Neural cell (in vitro differentiated cells): Measurements from ENCODE around the gene AVPI1. TPM values are rescaled to one million over a fixed set of nuclear protein-coding genes. Genes with fewer than 3 reads are reported as not detected.

Source experiments
- H2AFZ ChIP-seq: fragments of 200-600, 300-800 bp; sonication (generic), shearing (Covaris generic); 2 replicates; pipeline ENCODE4 v1.6.0; 2014; ENCODE audit warnings: low read depth, mild to moderate bottlenecking, antibody characterized with exemption, low read length, moderate library complexity
- H3F3A ChIP-seq: fragments of 200-600 bp; shearing (Covaris generic); 2 replicates; pipeline ENCODE4 v1.6.1; 2016; ENCODE audit warnings: mild to moderate bottlenecking, moderate library complexity, mixed read lengths, antibody characterized with exemption, low read length; ENCODE audit not compliant: insufficient read depth, poor library complexity, severe bottlenecking
- H3K27ac ChIP-seq: fragments of 200-600, 300-800 bp; sonication (generic), shearing (Covaris generic); 2 replicates; pipeline ENCODE4 v1.5.1; 2014; ENCODE audit warnings: mild to moderate bottlenecking, low read length, moderate library complexity
- H3K27me3 ChIP-seq: fragments of 300-800, 200-600 bp; sonication (generic), shearing (Covaris generic); 2 replicates; pipeline ENCODE4 v1.6.0; 2014; ENCODE audit warnings: mild to moderate bottlenecking, low read depth, low read length, moderate library complexity; ENCODE audit not compliant: insufficient read depth
- H3K36me3 ChIP-seq: fragments of 300-800, 200-600 bp; sonication (generic), shearing (Covaris generic); 2 replicates; pipeline ENCODE4 v1.5.1; 2014; ENCODE audit warnings: mild to moderate bottlenecking, antibody characterized with exemption, low read length, moderate library complexity; ENCODE audit not compliant: insufficient read depth
- H3K4me2 ChIP-seq: fragments of 300-800, 200-600 bp; sonication (generic), shearing (Covaris generic); 2 replicates; pipeline ENCODE4 v1.6.0; 2014; ENCODE audit warnings: mild to moderate bottlenecking, low read length
- H3K4me3 ChIP-seq: fragments of 300-800, 200-600 bp; sonication (generic), shearing (Covaris generic); 2 replicates; pipeline ENCODE4 v1.5.1; 2014; ENCODE audit warnings: mild to moderate bottlenecking, low read length, moderate library complexity
- H3K79me2 ChIP-seq: fragments of 200-600 bp; shearing (Covaris generic); replicated peaks from 2 replicates; pipeline ENCODE4 v1.6.0; 2014; ENCODE audit warnings: mild to moderate bottlenecking, low read length, moderate library complexity; ENCODE audit not compliant: insufficient read depth
- H3K9ac ChIP-seq: fragments of 300-800, 200-600 bp; sonication (generic), shearing (Covaris generic); 2 replicates; pipeline ENCODE4 v1.6.1; 2016; ENCODE audit warnings: mild to moderate bottlenecking, low read length, mixed read lengths
- H3K9me2 ChIP-seq: fragments of 200-600 bp; shearing (Covaris generic); 2 replicates; pipeline ENCODE4 v1.6.1; 2016; ENCODE audit warnings: mild to moderate bottlenecking, low read length, mixed read lengths; ENCODE audit not compliant: insufficient read depth
- H3K9me3 ChIP-seq: fragments of 200-600, 300-800 bp; sonication (generic), shearing (Covaris generic); 2 replicates; pipeline ENCODE4 v1.6.1; 2016; ENCODE audit warnings: mild to moderate bottlenecking, mixed run types, low read length, moderate library complexity, mixed read lengths
- H4K20me1 ChIP-seq: fragments of 200-600 bp; shearing (Covaris generic); 2 replicates; pipeline ENCODE4 v1.6.1; 2016; ENCODE audit warnings: mild to moderate bottlenecking, mixed run types; ENCODE audit not compliant: insufficient read depth
- EP300 ChIP-seq: fragments of 450-650 bp; conservative IDR thresholded peaks from 2 replicates; pipeline ENCODE4 v1.6.1; 2014; ENCODE audit warnings: antibody characterized with exemption, mild to moderate bottlenecking, moderate library complexity; ENCODE audit not compliant: poor library complexity, severe bottlenecking
- EZH2 ChIP-seq: fragments of 200-600, 300-800 bp; shearing (Covaris generic), sonication (generic); IDR thresholded peaks from 2 replicates; pipeline ENCODE4 v1.6.1; 2014; ENCODE audit warnings: antibody characterized with exemption, low read length, borderline replicate concordance, mild to moderate bottlenecking; ENCODE audit not compliant: insufficient read depth, poor library complexity, severe bottlenecking
- MXI1 ChIP-seq: fragments of 450-650 bp; conservative IDR thresholded peaks from 2 replicates; pipeline ENCODE4 v1.6.1; 2014; ENCODE audit warnings: antibody characterized with exemption, mild to moderate bottlenecking; ENCODE audit not compliant: poor library complexity, severe bottlenecking
- POLR2AphosphoS5 ChIP-seq: IDR thresholded peaks from 2 replicates; pipeline ENCODE4 v1.6.1; 2012
- RAD21 ChIP-seq: fragments of 450-650 bp; conservative IDR thresholded peaks from 2 replicates; pipeline ENCODE4 v1.6.1; 2014; ENCODE audit warnings: antibody characterized with exemption, mild to moderate bottlenecking, moderate library complexity
- SMC3 ChIP-seq: fragments of 450-650 bp; conservative IDR thresholded peaks from 2 replicates; pipeline ENCODE4 v1.6.1; 2014; ENCODE audit warnings: antibody characterized with exemption, mild to moderate bottlenecking, moderate library complexity; ENCODE audit not compliant: poor library complexity
- TAF1 ChIP-seq: IDR thresholded peaks from 2 replicates; pipeline ENCODE4 v1.6.1; 2012; ENCODE audit warnings: low read depth
- polyA plus RNA-seq: library from polyadenylated mRNA; depleted of rRNA; stranded (reverse); fragments of >200 nt; gene quantifications from 2 replicates; pipeline ENCODE4 v1.2.3, GENCODE V29; 2014
- TF ChIP-seq, protein P1 (sequence below): fragments of 450-650 bp; IDR thresholded peaks from 2 replicates; pipeline ENCODE4 v1.5.1; 2014; ENCODE audit warnings: antibody characterized with exemption, mild to moderate bottlenecking, moderate library complexity; ENCODE audit not compliant: poor library complexity, severe bottlenecking
- TF ChIP-seq, protein P2 (sequence below): IDR thresholded peaks from 2 replicates; pipeline ENCODE4 v1.6.1; 2012; ENCODE audit warnings: borderline replicate concordance

AVPI1 gene
- polyA plus RNA-seq, 1 donor from 2014 or later: 1.3 TPM

- Histone ChIP-seq H3K4me3 (peak overlapping the region; percentile 96), H3K9me3 (no peaks in the 10 kb centered on the region), H3K27me3 (no peaks in the 10 kb centered on the region), H3K9me2 (no peaks in the 10 kb centered on the region), H2AFZ (peak overlapping the region; percentile 27), H3K36me3 (no peaks in the 10 kb centered on the region), H3F3A (no peaks in the 10 kb centered on the region), H3K79me2 (peaks cover 18% of the 10 kb centered on the region), H4K20me1 (no peaks in the 10 kb centered on the region), H3K27ac (peak overlapping the region; percentile 42), H3K9ac (peak overlapping the region; percentile 71), H3K4me2 (peak overlapping the region; percentile 67)
- TF ChIP-seq, protein P1, sequence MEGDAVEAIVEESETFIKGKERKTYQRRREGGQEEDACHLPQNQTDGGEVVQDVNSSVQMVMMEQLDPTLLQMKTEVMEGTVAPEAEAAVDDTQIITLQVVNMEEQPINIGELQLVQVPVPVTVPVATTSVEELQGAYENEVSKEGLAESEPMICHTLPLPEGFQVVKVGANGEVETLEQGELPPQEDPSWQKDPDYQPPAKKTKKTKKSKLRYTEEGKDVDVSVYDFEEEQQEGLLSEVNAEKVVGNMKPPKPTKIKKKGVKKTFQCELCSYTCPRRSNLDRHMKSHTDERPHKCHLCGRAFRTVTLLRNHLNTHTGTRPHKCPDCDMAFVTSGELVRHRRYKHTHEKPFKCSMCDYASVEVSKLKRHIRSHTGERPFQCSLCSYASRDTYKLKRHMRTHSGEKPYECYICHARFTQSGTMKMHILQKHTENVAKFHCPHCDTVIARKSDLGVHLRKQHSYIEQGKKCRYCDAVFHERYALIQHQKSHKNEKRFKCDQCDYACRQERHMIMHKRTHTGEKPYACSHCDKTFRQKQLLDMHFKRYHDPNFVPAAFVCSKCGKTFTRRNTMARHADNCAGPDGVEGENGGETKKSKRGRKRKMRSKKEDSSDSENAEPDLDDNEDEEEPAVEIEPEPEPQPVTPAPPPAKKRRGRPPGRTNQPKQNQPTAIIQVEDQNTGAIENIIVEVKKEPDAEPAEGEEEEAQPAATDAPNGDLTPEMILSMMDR: no peak
- no peak for TF ChIP-seq TAF1
- TF ChIP-seq, protein P2, sequence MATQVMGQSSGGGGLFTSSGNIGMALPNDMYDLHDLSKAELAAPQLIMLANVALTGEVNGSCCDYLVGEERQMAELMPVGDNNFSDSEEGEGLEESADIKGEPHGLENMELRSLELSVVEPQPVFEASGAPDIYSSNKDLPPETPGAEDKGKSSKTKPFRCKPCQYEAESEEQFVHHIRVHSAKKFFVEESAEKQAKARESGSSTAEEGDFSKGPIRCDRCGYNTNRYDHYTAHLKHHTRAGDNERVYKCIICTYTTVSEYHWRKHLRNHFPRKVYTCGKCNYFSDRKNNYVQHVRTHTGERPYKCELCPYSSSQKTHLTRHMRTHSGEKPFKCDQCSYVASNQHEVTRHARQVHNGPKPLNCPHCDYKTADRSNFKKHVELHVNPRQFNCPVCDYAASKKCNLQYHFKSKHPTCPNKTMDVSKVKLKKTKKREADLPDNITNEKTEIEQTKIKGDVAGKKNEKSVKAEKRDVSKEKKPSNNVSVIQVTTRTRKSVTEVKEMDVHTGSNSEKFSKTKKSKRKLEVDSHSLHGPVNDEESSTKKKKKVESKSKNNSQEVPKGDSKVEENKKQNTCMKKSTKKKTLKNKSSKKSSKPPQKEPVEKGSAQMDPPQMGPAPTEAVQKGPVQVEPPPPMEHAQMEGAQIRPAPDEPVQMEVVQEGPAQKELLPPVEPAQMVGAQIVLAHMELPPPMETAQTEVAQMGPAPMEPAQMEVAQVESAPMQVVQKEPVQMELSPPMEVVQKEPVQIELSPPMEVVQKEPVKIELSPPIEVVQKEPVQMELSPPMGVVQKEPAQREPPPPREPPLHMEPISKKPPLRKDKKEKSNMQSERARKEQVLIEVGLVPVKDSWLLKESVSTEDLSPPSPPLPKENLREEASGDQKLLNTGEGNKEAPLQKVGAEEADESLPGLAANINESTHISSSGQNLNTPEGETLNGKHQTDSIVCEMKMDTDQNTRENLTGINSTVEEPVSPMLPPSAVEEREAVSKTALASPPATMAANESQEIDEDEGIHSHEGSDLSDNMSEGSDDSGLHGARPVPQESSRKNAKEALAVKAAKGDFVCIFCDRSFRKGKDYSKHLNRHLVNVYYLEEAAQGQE: no peak
- TF ChIP-seq MXI1: peak; percentile 78
- no peak for TF ChIP-seq EZH2
- no peak for TF ChIP-seq EP300
- TF ChIP-seq RAD21: peak; percentile 35
- peak; percentile 33 for TF ChIP-seq SMC3
These were observed 45.9 kb downstream of the AVPI1 start for GRCh38 chr10:97640868-97641811.

DNA sequence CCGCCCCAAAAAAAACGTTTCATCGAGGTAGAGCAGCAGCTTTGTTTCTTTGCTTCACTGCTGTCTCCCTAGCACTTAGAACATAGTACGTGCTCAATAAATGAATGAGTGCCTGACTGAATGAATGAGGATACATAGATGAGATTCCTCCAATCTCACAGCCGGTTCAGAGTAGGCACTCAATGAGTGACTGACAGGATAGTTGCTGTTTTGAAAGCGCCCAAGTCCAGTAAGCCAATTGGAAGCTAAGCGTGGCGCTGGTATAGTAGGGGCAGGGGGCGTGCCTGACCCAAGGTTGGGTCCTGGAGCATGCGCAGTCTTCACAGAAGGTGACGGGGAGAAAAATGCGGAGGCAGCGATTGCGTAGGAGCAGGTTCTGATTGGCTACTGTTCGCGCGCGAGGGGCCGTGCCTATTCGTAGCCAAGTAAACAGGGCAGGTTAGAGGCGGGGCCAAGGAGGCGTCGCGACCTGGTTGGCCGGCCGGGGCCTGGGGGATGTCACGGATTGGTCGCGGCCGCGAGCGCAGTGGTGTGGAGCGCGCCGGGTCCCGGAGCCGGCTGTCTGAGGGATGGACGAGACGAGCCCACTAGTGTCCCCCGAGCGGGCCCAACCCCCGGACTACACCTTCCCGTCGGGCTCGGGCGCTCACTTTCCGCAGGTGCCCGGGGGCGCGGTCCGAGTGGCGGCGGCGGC is 46.7 kb downstream of the AVPI1 start, which contains the start of gene PI4K2A:
Gene PI4K2A (plus strand): TSS at position 498 of the 694 bp plus-strand sequence. CDS start 72 bp downstream, at position 570.
- no peaks in the 10 kb centered on the region for H3K9me3 ChIP-seq
- H3K4me2 ChIP-seq: peak within 1 kb of the TSS; percentile 67
- no peaks in the 10 kb centered on the region for H3K36me3 ChIP-seq
- peak within 1 kb of the TSS; percentile 27 for H2AFZ ChIP-seq
- H3K9ac ChIP-seq: peak within 1 kb of the TSS; percentile 71
- no peaks in the 10 kb centered on the region for H3K27me3 ChIP-seq
- H4K20me1 ChIP-seq: no peaks in the 10 kb centered on the region
- TF ChIP-seq, protein P1: peak; percentile 30
- TF ChIP-seq EP300 (peak; percentile 19), POLR2AphosphoS5 (peak; percentile 77), TAF1 (no peak)
- TF ChIP-seq, protein P2: no peak
- H3K4me3 ChIP-seq: peak within 1 kb of the TSS; percentile 96
- H3K9me2 ChIP-seq: no peaks in the 10 kb centered on the region
- H3K27ac ChIP-seq: peak within 1 kb of the TSS; percentile 63
- no peaks in the 10 kb centered on the region for H3F3A ChIP-seq
- peaks cover 18% of the 10 kb centered on the region for H3K79me2 ChIP-seq
